HG03039 (cell line): ENCODE data around the gene MYO15B.

Source experiments
- ATAC-seq: cut with Tn5 transposase; IDR thresholded peaks from one replicate; pipeline ENCODE4 v1.9.1; 2021; ENCODE audit warnings: mild to moderate bottlenecking, moderate library complexity; ENCODE audit not compliant: unreplicated experiment

Gene MYO15B

GRCh38 chr17:75558666-75559530, 28.7 kb upstream of the MYO15B start:
- no peak for ATAC-seq

DNA sequence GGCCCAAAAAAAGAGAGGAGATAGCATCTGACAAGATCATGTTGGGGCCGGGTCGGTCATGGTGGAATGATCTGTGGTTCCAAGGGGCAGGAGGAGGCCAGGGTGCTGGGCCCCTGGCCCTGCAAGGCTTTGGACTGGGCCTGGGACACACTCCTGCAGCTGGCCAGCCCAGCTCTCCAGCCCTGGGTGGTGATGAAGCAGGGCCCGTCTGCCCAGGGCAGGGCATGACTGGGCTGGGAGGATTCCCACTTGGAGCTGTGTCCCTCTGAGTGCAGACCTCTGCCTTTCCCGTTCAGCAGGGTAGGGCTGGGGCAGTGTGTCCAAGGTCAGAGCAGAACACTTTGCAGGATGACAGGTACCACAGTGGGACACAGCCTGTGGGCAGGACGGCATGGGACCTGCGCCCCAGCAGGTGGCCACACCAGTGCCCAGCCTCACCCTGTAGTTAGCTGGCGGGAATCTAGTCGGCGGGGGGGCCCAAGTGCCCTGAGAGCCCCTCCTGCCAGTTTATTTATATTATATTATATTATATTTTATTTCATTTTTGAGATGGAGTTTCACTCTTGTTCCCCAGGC, 27.6 kb upstream of the MYO15B start:
- no peak for ATAC-seq

- ATAC-seq, result no peak
Observed at GRCh38 chr17:75561927-75562603, 25.5 kb upstream of the MYO15B start.

GRCh38 chr17:75563063-75563758, 24.4 kb upstream of the MYO15B start:
- no peak for ATAC-seq

DNA sequence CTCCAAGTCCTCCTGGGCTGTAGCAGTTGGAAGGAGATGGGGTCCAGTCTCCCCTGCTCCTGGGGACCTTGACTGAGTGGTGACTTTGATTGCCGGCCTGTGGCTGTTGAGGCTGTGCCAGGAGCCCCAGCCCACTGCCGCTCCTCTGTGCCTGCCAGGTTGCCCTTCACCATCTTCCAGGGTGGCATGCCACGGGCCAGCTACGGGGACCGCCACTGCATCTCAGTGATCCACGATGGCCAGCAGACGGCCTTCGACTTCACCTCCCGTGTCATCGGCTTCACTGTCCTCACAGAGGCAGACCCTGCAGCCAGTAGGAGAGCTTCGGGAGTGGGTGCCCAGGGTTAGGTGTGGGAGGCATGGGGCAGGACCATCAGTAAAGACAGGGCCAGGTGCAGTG, 23.4 kb upstream of the MYO15B start:
- ATAC-seq, result no peak

- no peak for ATAC-seq
Observed at GRCh38 chr17:75565066-75565465, 22.5 kb upstream of the MYO15B start.

DNA sequence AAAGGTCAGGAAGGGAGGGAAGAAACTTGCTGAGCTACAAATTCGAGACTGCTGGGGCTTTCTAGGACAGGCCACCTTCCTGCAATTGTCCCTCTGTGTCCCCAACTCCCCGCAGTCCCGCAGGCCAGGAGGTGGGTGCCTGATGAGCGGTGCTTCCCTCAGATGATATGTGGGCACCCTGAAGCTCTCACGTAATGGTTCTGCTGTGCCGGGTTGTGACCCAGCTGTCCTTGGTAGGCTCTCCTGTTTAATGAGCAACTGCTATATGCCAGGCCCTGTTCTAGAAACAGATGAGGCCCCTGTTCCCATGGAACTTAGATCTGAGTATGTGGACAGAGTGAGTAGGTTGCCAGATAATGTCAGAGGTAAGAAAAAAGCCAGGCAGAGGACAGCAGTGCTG, 22.0 kb upstream of the MYO15B start:
- ATAC-seq, result no peak

DNA sequence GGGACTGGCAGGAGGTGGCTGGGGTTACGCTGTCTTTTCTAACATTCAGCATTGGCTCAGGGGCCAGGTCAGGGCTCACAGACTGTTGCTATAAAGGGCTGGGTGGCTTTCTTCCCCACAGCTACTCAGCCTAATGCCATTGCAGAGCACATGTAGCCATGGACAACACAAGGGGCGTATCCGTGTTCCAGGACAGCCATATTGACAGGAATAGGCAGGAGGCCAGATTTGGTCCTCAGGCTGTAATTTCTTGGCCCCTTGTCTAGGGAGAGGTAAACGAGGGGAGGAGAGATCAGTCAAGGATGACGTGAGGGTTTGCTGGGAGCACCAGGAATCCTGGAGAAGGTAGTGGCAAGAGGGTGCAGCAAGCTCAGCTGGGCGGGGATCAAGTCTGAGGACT, 21.2 kb upstream of the MYO15B start:
- ATAC-seq, result no peak

GRCh38 chr17:75566834-75567233, 20.8 kb upstream of the MYO15B start:
- no peak for ATAC-seq

DNA sequence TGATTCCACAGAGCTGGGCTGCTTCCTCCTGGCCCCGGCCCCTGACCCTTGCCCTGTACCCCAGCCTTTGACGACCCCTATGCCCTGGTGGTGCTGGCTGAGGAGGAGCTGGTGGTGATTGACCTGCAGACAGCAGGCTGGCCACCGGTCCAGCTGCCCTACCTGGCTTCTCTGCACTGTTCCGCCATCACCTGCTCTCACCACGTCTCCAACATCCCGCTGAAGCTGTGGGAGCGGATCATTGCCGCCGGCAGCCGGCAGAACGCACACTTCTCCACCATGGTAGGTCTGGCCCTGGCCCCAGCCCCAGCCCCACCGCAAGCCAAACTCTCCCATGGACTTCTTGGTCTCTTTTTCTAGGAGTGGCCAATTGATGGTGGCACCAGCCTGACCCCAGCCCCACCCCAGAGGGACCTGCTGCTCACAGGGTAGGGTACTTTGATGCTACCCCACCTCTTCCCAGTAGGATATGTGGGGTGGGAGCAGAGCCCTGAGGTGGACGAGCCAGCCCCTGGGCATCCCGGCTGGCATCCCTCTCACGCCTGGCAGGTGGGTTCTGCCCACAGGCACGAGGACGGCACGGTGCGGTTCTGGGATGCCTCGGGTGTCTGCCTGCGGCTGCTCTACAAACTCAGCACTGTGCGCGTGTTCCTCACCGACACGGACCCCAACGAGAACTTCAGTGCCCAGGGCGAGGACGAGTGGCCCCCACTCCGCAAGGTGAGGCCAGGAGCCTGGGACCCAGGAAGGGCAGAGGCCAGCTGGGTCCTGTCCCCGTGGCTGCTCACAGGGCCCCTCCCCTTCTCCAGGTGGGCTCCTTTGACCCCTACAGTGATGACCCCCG, 19.0 kb upstream of the MYO15B start:
- ATAC-seq, result no peak

DNA sequence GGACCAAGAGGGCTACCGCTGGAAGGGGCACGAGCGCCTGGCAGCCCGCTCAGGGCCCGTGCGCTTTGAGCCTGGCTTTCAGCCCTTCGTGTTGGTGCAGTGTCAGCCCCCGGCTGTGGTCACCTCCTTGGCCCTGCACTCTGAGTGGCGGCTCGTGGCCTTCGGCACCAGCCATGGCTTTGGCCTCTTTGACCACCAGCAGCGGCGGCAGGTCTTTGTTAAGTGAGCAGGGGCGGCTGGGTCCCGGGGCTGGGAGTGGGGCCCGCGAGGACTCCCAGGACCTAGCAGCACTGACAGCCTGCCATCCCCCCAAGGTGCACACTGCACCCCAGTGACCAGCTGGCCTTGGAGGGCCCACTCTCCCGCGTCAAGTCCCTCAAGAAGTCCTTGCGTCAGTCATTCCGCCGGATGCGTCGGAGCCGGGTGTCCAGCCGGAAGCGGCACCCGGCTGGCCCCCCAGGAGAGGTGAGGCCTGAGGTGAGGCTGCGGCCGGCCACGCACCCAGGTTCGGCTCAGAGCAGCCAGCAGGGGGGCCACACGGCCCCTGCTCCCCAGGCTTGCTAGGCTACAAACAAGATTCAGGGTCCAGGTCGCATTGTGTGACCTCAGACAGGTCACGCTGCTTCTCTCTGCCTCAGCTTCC, 17.4 kb upstream of the MYO15B start:
- ATAC-seq, result no peak

DNA sequence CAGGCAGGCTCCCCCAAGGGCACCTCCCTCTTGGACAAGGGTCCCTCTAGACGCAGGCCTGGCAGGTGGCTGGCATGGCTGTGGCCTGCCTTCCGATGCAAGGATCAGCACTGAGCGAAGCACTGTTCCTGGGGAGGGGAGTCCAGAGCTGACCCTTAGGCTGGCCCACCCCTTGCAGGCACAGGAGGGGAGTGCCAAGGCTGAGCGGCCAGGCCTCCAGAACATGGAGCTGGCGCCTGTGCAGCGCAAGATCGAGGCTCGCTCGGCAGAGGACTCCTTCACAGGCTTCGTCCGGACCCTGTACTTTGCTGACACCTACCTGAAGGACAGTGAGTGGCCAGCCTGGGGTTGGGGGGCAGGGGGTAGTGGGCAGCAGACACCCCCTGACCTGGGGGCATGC, 16.8 kb upstream of the MYO15B start:
- no peak for ATAC-seq

GRCh38 chr17:75571197-75571884, 16.3 kb upstream of the MYO15B start:
- ATAC-seq, result no peak

DNA sequence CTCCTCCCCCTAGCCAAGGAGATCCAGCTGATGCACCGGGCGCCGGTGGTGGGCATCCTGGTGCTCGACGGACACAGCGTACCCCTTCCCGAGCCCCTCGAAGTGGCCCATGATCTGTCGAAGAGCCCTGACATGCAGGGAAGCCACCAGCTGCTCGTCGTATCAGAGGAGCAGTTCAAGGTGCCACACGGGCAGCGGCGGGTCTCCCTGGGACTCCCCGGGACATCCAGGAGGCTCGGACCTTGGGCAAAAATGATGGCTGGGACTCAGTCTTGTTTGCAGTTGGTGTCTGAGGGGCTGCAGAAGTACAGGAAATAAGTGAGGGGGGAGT, 15.8 kb upstream of the MYO15B start:
- ATAC-seq, result no peak

DNA sequence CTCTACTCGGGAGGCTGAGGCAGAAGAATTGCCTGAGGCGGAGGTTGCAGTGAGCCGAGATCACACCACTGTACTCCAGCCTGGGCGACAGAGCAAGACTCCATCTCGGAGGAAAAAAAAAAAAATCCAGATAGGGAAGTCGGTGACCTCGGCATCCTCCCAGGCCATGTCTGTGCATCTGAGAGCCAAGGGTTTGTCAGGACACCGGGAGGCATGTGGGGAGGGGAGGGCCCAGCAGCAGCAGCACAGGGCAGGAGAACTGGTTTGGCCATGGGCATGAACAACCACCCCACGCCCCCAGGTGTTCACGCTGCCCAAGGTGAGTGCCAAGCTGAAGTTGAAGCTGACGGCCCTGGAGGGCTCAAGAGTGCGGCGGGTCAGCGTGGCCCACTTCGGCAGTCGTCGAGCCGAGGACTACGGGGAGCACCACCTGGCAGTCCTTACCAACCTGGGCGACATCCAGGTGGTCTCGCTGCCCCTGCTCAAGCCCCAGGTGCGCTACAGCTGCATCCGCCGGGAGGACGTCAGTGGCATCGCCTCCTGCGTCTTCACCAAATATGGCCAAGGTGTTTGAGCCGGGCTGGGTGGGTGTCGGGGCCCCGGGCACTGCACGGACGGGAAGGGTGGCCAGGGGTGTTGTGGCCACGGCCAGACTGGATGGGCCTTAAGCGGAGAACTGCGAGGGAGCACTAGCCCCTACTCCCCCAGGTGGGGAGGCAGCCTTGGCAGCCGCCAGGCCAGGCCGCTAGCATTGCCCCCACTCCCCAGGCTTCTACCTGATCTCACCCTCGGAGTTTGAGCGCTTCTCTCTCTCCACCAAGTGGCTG, 14.7 kb upstream of the MYO15B start:
- ATAC-seq, result no peak

GRCh38 chr17:75573540-75573957, 14.1 kb upstream of the MYO15B start:
- no peak for ATAC-seq

DNA sequence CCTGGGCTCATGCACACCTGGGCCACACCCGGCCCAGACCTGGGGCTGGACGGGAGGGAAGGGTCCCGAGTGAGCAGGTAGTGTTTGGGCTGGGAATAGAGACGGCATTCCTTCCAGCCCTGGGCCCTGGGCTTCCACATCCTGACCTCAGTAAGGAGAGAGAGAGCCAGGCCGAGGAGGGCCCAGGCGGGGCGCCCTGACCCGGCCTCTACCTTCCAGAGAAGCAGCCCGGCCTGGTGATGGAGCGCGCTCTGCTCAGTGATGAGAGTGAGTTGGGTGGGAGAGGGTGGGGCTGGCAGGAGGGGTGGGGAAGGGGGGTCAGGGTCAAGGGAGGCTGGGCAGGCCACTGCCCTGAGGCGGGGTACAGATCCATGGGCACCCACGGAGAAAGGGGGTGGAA, 13.6 kb upstream of the MYO15B start:
- ATAC-seq, result no peak

DNA sequence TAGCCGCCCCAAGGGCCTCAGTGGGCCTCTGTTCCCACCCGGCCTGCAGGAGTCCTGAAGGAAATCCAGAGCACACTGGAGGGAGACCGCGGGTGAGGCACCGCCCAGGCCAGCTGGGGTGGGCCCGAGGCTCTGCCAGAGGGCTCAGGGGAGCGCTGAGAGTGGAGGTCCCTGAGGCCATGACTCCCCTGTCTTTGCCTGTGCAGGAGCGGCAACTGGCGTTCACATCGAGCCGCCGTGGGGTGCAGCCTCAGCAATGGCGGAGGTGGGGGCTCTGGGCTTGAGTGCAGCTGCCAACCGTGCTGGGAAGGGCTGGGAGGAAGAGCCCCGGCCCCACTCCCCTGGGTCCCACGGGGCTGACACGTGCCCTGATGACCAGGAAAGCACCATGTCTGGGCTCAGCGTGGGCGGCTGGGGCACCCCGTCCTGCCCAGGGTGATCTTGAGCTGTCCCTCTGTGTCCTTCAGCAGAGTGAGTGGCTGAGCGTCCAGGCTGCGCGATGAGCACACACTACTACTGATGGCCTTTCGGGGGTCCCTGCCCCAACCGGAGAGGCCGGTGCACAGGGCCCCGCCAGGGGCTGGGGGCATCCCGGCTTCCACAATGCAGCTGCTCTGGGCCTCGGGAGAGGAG, 13.1 kb upstream of the MYO15B start:
- ATAC-seq, result no peak
